ENCODE results near the gene TSPAN16.
"Not testable (repeated sequence)": the region's sequence is repeated elsewhere in the genome, so short reads cannot be mapped to it uniquely, and the experiment has no call there.

DNA sequence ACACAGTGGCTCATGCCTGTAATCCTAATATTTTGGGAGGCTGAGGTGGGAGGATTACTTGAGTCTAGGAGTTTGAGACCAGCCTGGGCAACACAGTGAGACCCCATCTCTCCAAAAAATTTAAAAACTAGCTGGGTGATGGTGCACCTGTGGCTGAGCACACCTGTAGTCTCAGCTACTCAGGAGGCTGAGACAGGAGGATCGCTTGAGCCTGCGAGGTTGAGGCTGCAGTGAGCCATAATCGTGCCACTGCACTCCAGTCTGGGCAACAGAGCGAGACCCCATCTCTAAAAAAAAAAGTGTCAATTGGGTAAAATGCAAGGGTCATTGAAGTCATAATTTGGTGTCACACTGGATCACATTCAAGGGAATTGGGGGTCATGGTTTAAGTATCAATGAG, 58.1 kb downstream of the TSPAN16 start:
- TF ChIP-seq CTCF, POLR2A (IDR thresholded peaks at IDR 0.05): not testable (repeated sequence)

Measured in testis (tissue), 2 donors.